Activated T-helper 1 cell treated with anti-CD3 and anti-CD28 coated beads, Interleukin-12 subunit alpha, Interleukin-12 subunit beta, Interleukin-2, Interleukin-4 antibody, amounts not matched to agents 30 ng/mL and 10 ng/mL and 1 ng/mL, durations not matched to agents 14 hours and 24 hours and 36 hours (primary cell): ENCODE data around the gene DSCAML1. TPM values are rescaled to one million over a fixed set of nuclear protein-coding genes. Genes with fewer than 3 reads are reported as not detected.

Experiments used
- DNase-seq: peaks from one replicate; pipeline ENCODE4 v3.0.0; 2021; ENCODE audit warnings: low spot score
- H3K27ac Mint-ChIP-seq: one replicate; pipeline ENCODE4 v1.8.0; 2021; ENCODE audit warnings: mild to moderate bottlenecking, mixed read lengths
- H3K27me3 Mint-ChIP-seq: one replicate; pipeline ENCODE4 v1.8.0; 2022; ENCODE audit warnings: mild to moderate bottlenecking, moderate library complexity, mixed read lengths; ENCODE audit not compliant: insufficient read depth
- H3K36me3 Mint-ChIP-seq: one replicate; pipeline ENCODE4 v1.8.0; 2021; ENCODE audit warnings: low read depth, mixed read lengths
- H3K4me1 Mint-ChIP-seq: one replicate; pipeline ENCODE4 v1.8.0; 2021; ENCODE audit warnings: low read depth, mixed read lengths
- H3K4me3 Mint-ChIP-seq: one replicate; pipeline ENCODE4 v1.8.0; 2021; ENCODE audit warnings: mild to moderate bottlenecking, moderate library complexity, mixed read lengths
- H3K9me3 Mint-ChIP-seq: one replicate; pipeline ENCODE4 v1.8.0; 2021; ENCODE audit warnings: mixed read lengths
- intact Hi-C: fragments of 100-400 bp; cut with micrococcal nuclease; formaldehyde crosslinking; loops from one replicate; pipeline ENCODE4 v1.15.1; 2024
- total RNA-seq: library from RNA; stranded (reverse); gene quantifications from 2 replicates; pipeline ENCODE4 v1.2.3, GENCODE V29; 2022

Gene DSCAML1
- total RNA-seq, 1 donor from 2014 or later: not detected

DNA sequence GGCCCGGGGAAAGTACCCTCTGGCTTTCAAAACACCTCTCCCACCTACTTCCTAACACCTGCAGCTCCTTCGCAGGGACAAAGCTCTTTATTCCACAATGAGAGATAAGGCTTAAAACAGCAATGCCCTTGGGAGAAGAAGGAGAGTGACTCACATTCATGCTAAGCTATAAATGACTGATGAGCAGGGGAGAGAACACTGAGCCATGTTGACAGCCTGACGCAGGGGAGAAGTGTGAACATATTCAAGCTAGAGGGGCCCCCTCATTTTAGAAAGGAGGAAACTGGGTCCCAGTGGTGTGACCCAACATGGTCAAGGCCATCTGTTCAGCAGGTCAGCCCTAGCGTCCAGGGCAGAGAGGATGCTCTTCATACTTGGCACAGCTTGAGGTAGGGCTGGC lies 171.8 kb downstream of the DSCAML1 start:
- Mint-ChIP-seq H3K9me3 (peaks cover 9% of the 10 kb centered on the region), H3K36me3 (peaks cover 2% of the 10 kb centered on the region), H3K4me3 (no peak overlapping the region), H3K27ac (no peak overlapping the region), H3K27me3 (peaks cover 7% of the 10 kb centered on the region), H3K4me1 (no peaks in the 10 kb centered on the region)
- DNase-seq: no peak
- intact Hi-C loops: no loop called here

DNA sequence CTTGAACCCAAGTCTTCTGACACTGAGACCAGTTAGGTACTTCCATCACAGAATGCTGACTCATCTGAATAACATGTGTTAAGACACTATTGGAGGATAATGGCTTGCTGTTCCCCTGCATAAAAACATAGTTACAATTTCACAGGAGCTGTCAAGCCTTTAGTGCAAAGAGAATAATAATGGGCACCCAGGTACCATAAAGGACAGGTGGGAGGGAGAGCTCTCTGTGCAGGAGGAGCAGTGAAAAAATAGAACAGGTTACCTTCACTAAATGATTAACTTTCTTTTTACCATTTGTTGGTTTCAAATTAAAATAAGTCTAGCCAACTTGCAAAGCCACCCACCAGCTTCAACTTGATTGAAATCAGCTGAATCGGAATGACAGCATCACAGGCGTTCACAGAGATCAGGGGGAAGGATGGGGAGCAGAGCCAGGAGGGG lies 173.2 kb downstream of the DSCAML1 start:
- Mint-ChIP-seq H3K4me3 (no peak overlapping the region), H3K4me1 (no peaks in the 10 kb centered on the region), H3K27ac (no peak overlapping the region), H3K27me3 (peaks cover 4% of the 10 kb centered on the region), H3K9me3 (peaks cover 9% of the 10 kb centered on the region), H3K36me3 (peaks cover 2% of the 10 kb centered on the region)
- no peak for DNase-seq
- intact Hi-C loops: no loop called here

DNA sequence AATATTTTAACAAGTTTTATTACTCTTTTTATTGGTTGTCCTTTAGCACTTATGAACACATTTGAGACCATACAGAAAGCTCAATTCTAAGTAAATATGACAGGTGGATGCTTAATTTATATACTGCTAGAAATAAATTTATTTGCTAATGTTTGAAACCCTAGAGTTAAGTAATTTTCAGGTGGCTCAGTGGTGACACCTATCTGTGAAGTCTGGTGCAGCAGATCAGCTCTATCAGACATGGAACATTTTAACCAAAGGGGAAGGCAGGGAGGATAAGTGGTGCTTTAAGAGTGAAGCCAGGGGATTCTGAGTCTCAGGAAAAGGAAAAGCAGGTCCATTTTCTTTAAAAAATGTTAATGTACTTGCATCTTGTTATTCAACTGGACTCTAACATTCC lies 175.8 kb downstream of the DSCAML1 start:
- Mint-ChIP-seq H3K4me3 (no peak overlapping the region), H3K27me3 (peaks cover 2% of the 10 kb centered on the region), H3K9me3 (peaks cover 9% of the 10 kb centered on the region), H3K27ac (no peak overlapping the region), H3K4me1 (no peaks in the 10 kb centered on the region), H3K36me3 (peaks cover 2% of the 10 kb centered on the region)
- no peak for DNase-seq
- intact Hi-C loops: loop anchor here (1.0 kb wide), 1 partner anchor 195 kb away; no protein-coding TSS in a partner anchor

DNA sequence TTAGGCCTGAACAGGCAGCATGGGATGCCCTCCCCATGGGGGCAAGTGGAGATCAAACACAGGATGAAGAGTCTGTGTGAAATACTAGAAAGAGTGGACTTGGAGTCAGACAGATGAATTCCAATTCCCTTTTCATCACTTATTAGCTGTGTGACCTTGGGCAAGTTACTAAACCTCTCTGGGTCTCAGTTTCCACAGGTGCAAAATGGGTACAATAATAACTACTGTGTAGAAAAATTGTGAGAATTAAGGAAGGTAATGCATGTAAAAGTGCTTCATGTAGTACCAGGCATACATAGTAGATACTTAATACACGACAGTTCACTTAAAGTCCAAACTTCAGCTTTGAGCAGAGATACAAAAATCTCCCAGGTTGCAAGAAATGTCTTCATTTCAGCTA lies 176.4 kb downstream of the DSCAML1 start:
- no peak overlapping the region for H3K4me3 Mint-ChIP-seq
- H3K9me3 Mint-ChIP-seq: peaks cover 9% of the 10 kb centered on the region
- peaks cover 2% of the 10 kb centered on the region for H3K27me3 Mint-ChIP-seq
- intact Hi-C loops: loop anchor here (1.0 kb wide), 1 partner anchor 194 kb away; no protein-coding TSS in a partner anchor
- DNase-seq: no peak
- H3K27ac Mint-ChIP-seq: no peak overlapping the region
- H3K4me1 Mint-ChIP-seq: no peaks in the 10 kb centered on the region
- peaks cover 2% of the 10 kb centered on the region for H3K36me3 Mint-ChIP-seq

DNA sequence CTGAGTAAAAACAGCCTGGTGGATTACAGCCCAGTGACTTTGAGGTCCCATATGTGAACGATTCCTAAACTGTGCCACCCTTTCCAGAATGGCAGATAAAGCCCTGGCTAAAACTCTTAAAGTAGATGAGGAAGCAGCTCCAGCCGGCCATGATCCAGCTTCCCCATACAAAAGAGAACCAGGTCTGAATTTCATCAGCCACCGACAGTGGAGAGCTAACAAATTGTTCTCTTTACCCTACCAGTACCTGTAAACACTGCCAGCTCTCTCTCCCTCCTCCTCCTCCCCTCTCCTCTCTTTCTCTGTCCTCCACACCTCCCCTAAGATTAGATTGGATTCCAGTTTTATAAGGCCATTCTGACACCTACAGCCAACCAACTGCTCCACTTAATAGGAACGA lies 176.9 kb downstream of the DSCAML1 start:
- Mint-ChIP-seq H3K9me3 (peaks cover 9% of the 10 kb centered on the region), H3K36me3 (peaks cover 2% of the 10 kb centered on the region), H3K27ac (no peak overlapping the region), H3K27me3 (peaks cover 2% of the 10 kb centered on the region), H3K4me1 (no peaks in the 10 kb centered on the region), H3K4me3 (no peak overlapping the region)
- no peak for DNase-seq
- intact Hi-C loops: no loop called here

DNA sequence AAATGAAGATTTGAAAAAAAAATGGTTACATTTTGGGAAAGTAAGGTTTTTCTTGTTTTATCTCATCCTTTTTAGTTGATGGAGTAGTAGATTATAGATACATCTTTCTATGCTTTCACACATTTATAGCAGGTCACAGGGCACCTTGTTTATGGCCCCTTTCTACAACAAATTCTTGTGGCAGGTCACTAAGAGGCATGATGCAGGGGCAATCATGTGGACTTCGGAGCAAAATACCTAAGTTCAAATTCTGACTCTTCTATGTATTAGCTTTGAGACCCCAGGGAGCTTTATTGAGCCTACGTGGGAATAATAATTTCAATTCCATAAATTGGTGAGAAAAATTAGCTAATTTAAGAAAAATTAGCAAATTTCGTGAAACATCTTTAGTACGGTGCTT lies 177.4 kb downstream of the DSCAML1 start:
- no peak for DNase-seq
- H3K36me3 Mint-ChIP-seq: peaks cover 2% of the 10 kb centered on the region
- H3K4me1 Mint-ChIP-seq: no peaks in the 10 kb centered on the region
- H3K27ac Mint-ChIP-seq: no peak overlapping the region
- peaks cover 9% of the 10 kb centered on the region for H3K9me3 Mint-ChIP-seq
- H3K4me3 Mint-ChIP-seq: no peak overlapping the region
- H3K27me3 Mint-ChIP-seq: peaks cover 5% of the 10 kb centered on the region
- intact Hi-C loops: no loop called here

DNA sequence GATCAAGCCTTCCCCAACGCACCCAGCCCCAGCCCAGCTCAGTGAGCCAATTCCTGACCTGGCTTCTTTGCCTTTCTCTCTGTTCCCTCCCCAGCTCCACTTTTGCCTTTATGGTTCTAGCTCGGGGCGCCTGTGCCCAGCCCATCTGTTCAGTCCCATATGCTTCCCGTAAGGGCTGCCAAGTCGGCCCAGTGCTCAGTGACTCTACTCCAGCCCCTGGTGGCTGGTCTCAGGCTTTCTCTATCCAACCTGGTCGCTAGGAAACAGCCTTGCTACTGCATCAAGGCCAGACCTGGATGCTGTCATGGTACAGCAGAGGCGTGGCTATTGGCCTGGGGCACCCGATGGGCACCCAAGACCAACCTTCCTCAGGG lies 178.0 kb downstream of the DSCAML1 start:
- Mint-ChIP-seq H3K9me3 (peaks cover 9% of the 10 kb centered on the region), H3K27me3 (peaks cover 9% of the 10 kb centered on the region), H3K36me3 (peaks cover 2% of the 10 kb centered on the region), H3K27ac (no peak overlapping the region), H3K4me1 (no peaks in the 10 kb centered on the region), H3K4me3 (no peak overlapping the region)
- intact Hi-C loops: no loop called here
- DNase-seq: no peak

DNA sequence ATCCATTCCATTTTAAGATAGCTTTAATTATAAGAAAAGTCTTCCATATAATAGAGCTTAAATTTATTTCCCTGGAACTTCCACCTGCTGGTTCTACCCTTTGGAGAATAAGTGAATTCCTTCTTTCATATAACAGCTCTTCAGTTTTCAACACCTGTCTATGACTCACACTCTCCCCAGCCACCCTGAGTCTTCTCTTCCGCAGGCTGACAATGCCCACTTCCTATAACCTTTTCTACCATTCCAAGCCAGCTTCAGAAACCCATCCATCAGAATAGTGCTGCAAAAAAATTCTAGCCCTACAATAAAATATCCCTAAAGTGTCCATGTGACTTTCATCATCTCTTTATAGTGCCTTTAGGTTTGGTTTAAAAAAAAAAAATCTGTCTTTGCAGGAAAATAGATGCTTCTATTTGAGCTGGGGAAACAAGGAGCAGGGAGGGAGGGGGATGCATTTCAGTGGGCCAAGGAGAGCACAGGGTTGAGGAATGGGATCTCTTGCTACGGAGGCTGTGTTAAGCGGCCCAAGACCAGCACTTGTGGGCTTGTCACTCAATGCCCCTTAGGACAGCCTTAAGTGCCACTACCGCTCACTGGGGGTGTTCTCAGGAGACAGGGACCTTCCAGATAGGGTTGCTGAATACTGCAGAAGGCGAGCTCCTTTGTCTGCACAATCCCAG lies 178.6 kb downstream of the DSCAML1 start:
- no peaks in the 10 kb centered on the region for H3K4me1 Mint-ChIP-seq
- intact Hi-C loops: no loop called here
- no peak overlapping the region for H3K4me3 Mint-ChIP-seq
- no peak overlapping the region for H3K27ac Mint-ChIP-seq
- DNase-seq: no peak
- H3K36me3 Mint-ChIP-seq: peaks cover 2% of the 10 kb centered on the region
- H3K9me3 Mint-ChIP-seq: peaks cover 9% of the 10 kb centered on the region
- H3K27me3 Mint-ChIP-seq: peaks cover 10% of the 10 kb centered on the region

DNA sequence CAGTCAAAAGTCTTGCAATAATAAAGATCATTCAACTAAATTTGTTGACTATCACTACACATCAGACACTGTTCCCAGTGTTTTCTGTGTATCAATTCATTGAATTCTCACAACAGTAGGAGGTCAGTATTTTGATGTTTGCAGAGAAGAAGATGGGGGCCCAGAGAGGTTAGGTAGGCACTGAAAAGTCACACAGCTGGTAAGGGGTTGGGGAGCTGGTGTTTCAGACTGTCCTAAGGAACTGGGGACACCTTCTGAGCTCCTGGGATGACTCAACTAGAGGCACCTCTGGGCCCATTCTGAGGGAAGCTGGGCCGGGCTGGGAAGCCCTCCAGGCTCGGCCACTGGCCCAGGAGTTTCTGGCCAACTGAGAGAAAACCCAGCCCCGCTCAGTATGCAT lies 180.0 kb downstream of the DSCAML1 start:
- no peak for DNase-seq
- Mint-ChIP-seq H3K27ac (no peak overlapping the region), H3K4me1 (no peaks in the 10 kb centered on the region), H3K9me3 (peaks cover 9% of the 10 kb centered on the region), H3K36me3 (peaks cover 2% of the 10 kb centered on the region), H3K27me3 (peaks cover 10% of the 10 kb centered on the region), H3K4me3 (no peak overlapping the region)
- intact Hi-C loops: no loop called here

DNA sequence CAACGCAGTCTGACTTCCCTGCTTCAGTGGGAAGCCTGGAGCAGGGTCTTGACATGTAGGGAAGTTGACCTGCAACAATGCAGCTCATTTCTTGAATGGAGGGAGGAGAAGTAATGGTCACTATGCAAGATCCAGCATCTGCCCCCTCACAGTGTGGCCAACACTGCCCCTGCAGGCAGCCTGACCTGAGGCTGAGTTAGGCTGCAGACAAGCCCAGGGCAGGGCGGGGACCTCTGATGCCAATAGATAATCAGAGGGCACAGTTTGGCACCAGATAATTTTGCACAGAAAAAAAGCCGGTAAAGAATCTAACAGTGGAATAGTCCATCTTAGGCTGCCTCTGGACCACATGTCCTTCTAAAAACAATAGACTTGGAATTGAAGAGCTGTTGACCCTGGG lies 182.3 kb downstream of the DSCAML1 start:
- intact Hi-C loops: no loop called here

DNA sequence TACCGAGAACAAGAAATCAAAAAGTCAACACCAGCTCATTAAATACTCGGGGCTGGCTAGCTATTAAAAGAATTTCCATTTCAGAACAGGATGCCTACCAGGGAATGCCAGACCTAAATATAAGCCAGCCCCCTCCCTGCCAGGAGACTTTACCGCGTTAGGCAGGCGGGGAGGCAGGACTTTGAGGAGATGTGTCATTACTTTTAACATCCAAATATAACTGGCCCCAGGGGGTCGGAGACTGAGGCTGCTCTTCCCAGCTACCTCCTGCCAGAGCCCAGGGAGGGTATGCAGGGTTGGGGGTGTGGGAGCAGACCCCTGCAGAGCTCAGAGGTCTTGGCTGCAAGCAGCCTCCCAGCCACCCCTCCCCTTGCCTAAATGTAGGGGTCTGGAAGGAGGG lies 183.5 kb downstream of the DSCAML1 start:
- intact Hi-C loops: no loop called here
- Mint-ChIP-seq H3K9me3 (no peaks in the 10 kb centered on the region), H3K4me3 (no peak overlapping the region), H3K27ac (no peak overlapping the region), H3K4me1 (peaks cover 23% of the 10 kb centered on the region), H3K36me3 (no peaks in the 10 kb centered on the region), H3K27me3 (peaks cover 10% of the 10 kb centered on the region)
- DNase-seq: no peak

More for the DNA sequence above, 182.3 kb downstream of the DSCAML1 start:
- Mint-ChIP-seq H3K9me3 (no peaks in the 10 kb centered on the region), H3K27me3 (peaks cover 10% of the 10 kb centered on the region), H3K27ac (no peak overlapping the region), H3K36me3 (no peaks in the 10 kb centered on the region), H3K4me1 (peaks cover 18% of the 10 kb centered on the region), H3K4me3 (no peak overlapping the region)
- no peak for DNase-seq

DNA sequence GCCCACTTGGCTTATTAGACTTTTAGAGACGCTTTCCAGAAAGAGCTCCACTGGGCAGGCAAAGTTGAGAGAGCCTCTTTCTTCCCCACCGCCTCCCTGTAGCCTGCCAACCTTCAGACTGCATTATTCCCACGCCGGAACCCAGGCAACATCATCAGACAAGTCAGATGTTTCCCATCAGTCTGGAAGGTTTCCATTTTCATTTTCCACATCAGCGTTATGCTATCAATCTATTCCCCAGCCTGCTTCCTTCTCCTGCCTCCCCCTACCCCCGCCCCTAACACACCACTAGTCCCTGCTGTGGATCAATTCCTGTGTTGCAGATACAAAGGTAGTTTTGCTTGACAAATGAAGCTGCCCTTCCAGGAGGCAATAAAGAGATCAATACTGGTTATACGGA lies 184.8 kb downstream of the DSCAML1 start:
- Mint-ChIP-seq H3K36me3 (no peaks in the 10 kb centered on the region), H3K4me1 (peaks cover 26% of the 10 kb centered on the region), H3K9me3 (no peaks in the 10 kb centered on the region), H3K27ac (no peak overlapping the region), H3K4me3 (no peak overlapping the region), H3K27me3 (peaks cover 10% of the 10 kb centered on the region)
- intact Hi-C loops: no loop called here
- DNase-seq: no peak

DNA sequence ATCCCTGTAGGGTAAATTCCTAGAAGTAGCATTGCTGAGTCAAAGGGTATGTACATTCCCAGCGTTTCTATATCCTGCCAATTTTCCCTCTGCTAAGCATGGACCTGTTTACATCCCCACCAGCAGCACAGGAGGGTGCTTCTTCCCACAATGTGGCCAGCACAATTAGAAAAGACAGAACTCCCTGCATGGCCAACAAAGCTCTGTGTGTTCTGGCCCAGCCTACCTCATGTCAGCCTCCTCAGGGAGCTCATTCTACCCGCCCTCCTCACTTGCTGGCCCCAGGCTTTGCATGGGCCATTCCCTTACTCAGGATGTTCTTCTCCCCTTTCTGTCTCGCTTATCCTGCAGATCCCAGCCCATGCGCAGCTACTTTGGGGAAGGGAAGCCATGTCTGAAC lies 186.1 kb downstream of the DSCAML1 start:
- Mint-ChIP-seq H3K4me3 (no peak overlapping the region), H3K27me3 (peaks cover 12% of the 10 kb centered on the region), H3K36me3 (no peaks in the 10 kb centered on the region), H3K27ac (no peak overlapping the region), H3K9me3 (no peaks in the 10 kb centered on the region), H3K4me1 (peaks cover 39% of the 10 kb centered on the region)
- no peak for DNase-seq
- intact Hi-C loops: loop anchor here (2.0 kb wide), 1 partner anchor 14 kb away; no protein-coding TSS in a partner anchor

DNA sequence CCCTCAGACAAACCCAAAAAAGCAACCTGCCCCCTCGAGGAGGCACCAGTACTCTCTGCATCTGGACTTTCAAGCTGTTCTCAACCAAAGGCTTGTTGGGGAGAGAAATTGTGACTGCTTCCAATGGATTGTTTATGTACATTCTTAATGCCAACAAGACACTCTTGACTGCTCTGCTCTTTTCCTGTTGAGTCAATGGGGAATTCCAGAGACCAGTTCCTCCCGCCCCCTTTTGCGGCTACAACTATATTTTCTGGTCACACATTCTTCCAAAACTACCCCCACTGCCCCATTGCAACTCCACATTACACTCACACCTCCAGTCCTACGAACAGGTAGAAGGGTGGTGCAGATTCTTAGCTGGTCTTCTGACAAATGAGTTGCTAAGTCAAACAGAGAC lies 187.0 kb downstream of the DSCAML1 start:
- no peaks in the 10 kb centered on the region for H3K36me3 Mint-ChIP-seq
- peaks cover 39% of the 10 kb centered on the region for H3K4me1 Mint-ChIP-seq
- DNase-seq: peak; percentile 25
- no peak overlapping the region for H3K4me3 Mint-ChIP-seq
- peak overlapping the region; percentile 11 for H3K27ac Mint-ChIP-seq
- intact Hi-C loops: loop anchor here (2.0 kb wide), 1 partner anchor 13 kb away; no protein-coding TSS in a partner anchor
- H3K27me3 Mint-ChIP-seq: peaks cover 12% of the 10 kb centered on the region
- H3K9me3 Mint-ChIP-seq: no peaks in the 10 kb centered on the region
